ENCODE results near the gene IMPDH2.

DNA sequence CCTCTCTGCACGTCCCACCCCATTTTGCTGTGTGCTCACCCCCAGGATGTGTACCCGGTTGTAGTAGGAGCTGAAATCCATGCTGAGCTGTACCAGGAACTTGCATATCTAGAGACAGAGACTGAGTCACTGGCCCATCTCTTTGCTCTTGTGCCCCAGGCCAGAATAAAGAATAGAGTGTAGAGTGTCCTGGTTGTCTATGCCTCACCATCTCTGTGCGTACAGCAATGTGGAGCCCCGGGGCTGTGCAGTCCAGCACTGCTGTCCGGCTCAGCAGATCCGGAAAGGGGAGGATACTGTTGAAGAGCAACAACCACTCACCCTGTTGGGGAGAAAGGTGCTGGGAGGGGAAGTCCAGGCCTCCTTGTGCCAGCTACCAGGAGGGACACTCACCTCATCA is 13.4 kb downstream of the IMPDH2 start:
- no peak for TF ChIP-seq POLR2A (IDR thresholded peaks at IDR 0.05)
- TF ChIP-seq, protein P1, sequence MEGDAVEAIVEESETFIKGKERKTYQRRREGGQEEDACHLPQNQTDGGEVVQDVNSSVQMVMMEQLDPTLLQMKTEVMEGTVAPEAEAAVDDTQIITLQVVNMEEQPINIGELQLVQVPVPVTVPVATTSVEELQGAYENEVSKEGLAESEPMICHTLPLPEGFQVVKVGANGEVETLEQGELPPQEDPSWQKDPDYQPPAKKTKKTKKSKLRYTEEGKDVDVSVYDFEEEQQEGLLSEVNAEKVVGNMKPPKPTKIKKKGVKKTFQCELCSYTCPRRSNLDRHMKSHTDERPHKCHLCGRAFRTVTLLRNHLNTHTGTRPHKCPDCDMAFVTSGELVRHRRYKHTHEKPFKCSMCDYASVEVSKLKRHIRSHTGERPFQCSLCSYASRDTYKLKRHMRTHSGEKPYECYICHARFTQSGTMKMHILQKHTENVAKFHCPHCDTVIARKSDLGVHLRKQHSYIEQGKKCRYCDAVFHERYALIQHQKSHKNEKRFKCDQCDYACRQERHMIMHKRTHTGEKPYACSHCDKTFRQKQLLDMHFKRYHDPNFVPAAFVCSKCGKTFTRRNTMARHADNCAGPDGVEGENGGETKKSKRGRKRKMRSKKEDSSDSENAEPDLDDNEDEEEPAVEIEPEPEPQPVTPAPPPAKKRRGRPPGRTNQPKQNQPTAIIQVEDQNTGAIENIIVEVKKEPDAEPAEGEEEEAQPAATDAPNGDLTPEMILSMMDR (IDR thresholded peaks at IDR 0.05) = no peak

Data from body of pancreas (tissue), 4 donors.